Measurements from ENCODE around the gene RAB35.

GRCh38 chr12:120139958-120140357 lies 23.4 kb upstream of the RAB35 start:
- TF ChIP-seq CTCF (IDR thresholded peaks at IDR 0.05) (no peak), REST (IDR thresholded peaks at IDR 0.05) (no peak), POLR2A (IDR thresholded peaks at IDR 0.05; ENCODE audit: low read length) (no peak), MYC (IDR thresholded peaks at IDR 0.05; ENCODE audit: borderline replicate concordance, low read length) (no peak), CEBPB (IDR thresholded peaks at IDR 0.05) (no peak), USF2 (IDR thresholded peaks at IDR 0.05) (no peak), JUNB (IDR thresholded peaks at IDR 0.05) (no peak), ATOH8 (CRISPR knock-in tag; IDR thresholded peaks at IDR 0.05; ENCODE audit: low read depth) (no peak), MAX (IDR thresholded peaks at IDR 0.05) (no peak), RFX5 (IDR thresholded peaks at IDR 0.05) (no peak), CHD2 (IDR thresholded peaks at IDR 0.05; ENCODE audit: low read length, partially characterized antibody) (no peak)

Data from A549 (cell line).